SK-N-SH treated with all-trans-retinoic acid at 6 μM for 48 hours (cell line): ENCODE measurements around the gene TEFM.

ENCODE experiments used
- CSDC2 ChIP-seq: fragments of 250-450 bp; sonication (Bioruptor Pico); IDR thresholded peaks from 2 replicates; pipeline ENCODE4 v1.5.0; 2020; ENCODE audit warnings: mild to moderate bottlenecking, moderate library complexity
- GLIS3 ChIP-seq: fragments of 250-450 bp; sonication (Bioruptor Pico); IDR thresholded peaks from 2 replicates; pipeline ENCODE4 v1.5.0; 2020; ENCODE audit warnings: mild to moderate bottlenecking, moderate library complexity
- ISL1 ChIP-seq: fragments of 250-450 bp; sonication (Bioruptor Pico); IDR thresholded peaks from 2 replicates; pipeline ENCODE4 v2.1.2; 2022; ENCODE audit warnings: mild to moderate bottlenecking, moderate library complexity
- RARB ChIP-seq: fragments of 250-450 bp; sonication (Bioruptor Pico); IDR thresholded peaks from 2 replicates; pipeline ENCODE4 v1.8.0; 2021; ENCODE audit warnings: mild to moderate bottlenecking, moderate library complexity
- ZFP30 ChIP-seq: fragments of 450-650 bp; formaldehyde crosslinking; IDR thresholded peaks from 2 replicates; pipeline ENCODE4 v1.5.0; 2022; ENCODE audit warnings: mild to moderate bottlenecking, moderate library complexity
- TF ChIP-seq, protein P1 (sequence below): fragments of 250-450 bp; sonication (Bioruptor Pico); IDR thresholded peaks from 2 replicates; pipeline ENCODE4 v1.5.0; 2020; ENCODE audit warnings: mild to moderate bottlenecking, moderate library complexity

DNA sequence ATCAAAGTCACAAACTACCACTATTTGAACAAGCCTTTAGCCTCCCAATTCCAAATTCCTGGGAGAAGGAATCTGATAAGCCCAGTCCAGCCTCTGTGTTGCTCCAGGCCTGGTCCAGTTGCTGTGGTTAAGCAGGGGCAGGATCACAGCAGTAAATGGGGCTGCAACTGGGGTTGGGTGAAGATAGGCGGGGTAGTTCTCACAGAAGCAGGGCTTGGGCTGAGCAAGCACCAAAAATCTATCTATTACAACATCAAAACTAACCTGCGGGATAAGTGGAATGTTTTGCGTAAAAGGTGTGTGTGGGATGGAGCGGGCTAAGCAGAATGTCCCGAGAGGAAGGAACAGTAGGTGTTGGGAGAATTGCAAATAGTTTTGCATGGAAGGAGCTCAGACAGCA lies 41.8 kb upstream of the TEFM start:
- TF ChIP-seq ZFP30 (CRISPR knock-in tag) (no peak), CSDC2 (CRISPR knock-in tag) (no peak), GLIS3 (CRISPR knock-in tag) (no peak), ISL1 (CRISPR knock-in tag) (no peak), RARB (no peak)
- TF ChIP-seq, protein P1, sequence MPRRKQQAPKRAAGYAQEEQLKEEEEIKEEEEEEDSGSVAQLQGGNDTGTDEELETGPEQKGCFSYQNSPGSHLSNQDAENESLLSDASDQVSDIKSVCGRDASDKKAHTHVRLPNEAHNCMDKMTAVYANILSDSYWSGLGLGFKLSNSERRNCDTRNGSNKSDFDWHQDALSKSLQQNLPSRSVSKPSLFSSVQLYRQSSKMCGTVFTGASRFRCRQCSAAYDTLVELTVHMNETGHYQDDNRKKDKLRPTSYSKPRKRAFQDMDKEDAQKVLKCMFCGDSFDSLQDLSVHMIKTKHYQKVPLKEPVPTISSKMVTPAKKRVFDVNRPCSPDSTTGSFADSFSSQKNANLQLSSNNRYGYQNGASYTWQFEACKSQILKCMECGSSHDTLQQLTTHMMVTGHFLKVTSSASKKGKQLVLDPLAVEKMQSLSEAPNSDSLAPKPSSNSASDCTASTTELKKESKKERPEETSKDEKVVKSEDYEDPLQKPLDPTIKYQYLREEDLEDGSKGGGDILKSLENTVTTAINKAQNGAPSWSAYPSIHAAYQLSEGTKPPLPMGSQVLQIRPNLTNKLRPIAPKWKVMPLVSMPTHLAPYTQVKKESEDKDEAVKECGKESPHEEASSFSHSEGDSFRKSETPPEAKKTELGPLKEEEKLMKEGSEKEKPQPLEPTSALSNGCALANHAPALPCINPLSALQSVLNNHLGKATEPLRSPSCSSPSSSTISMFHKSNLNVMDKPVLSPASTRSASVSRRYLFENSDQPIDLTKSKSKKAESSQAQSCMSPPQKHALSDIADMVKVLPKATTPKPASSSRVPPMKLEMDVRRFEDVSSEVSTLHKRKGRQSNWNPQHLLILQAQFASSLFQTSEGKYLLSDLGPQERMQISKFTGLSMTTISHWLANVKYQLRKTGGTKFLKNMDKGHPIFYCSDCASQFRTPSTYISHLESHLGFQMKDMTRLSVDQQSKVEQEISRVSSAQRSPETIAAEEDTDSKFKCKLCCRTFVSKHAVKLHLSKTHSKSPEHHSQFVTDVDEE = no peak
